Activated CD8-positive, alpha-beta T cell treated with anti-CD3 and anti-CD28 coated beads for 36 hours (primary cell): ENCODE results near the gene MACROD2. TPM values are rescaled to one million over a fixed set of nuclear protein-coding genes. Genes with fewer than 3 reads are reported as not detected.

Experiments
- ATAC-seq: fragments of 200-7000 bp; cut with Tn5 transposase; one replicate; pipeline ENCODE4 v1.10.0; 2021; ENCODE audit warnings: mild to moderate bottlenecking, moderate library complexity
- CTCF ChIA-PET: fragments of 350-600 bp; sonication (Branson Sonifier 250); formaldehyde crosslinking; loops from one replicate; lab custom pipeline; 2021; ENCODE audit warnings: antibody characterized with exemption; lab: Charles Lee
- POLR2A ChIA-PET: fragments of 350-600 bp; sonication (Branson Sonifier 250); formaldehyde crosslinking; loops from one replicate; lab custom pipeline; 2021; ENCODE audit warnings: antibody characterized with exemption; lab: Charles Lee
- DNase-seq: peaks from one replicate; pipeline ENCODE4 v3.0.0-alpha.2; 2020
- H3K27ac Mint-ChIP-seq: one replicate; pipeline ENCODE4 v1.8.0; 2021; ENCODE audit warnings: mild to moderate bottlenecking, mixed read lengths
- H3K27me3 Mint-ChIP-seq: one replicate; pipeline ENCODE4 v1.8.0; 2021; ENCODE audit warnings: mixed read lengths
- H3K36me3 Mint-ChIP-seq: one replicate; pipeline ENCODE4 v1.8.0; 2021; ENCODE audit warnings: low read depth, mixed read lengths
- H3K4me1 Mint-ChIP-seq: one replicate; pipeline ENCODE4 v1.8.0; 2021; ENCODE audit warnings: low read depth, mixed read lengths
- H3K4me3 Mint-ChIP-seq: one replicate; pipeline ENCODE4 v1.8.0; 2021; ENCODE audit warnings: mild to moderate bottlenecking, moderate library complexity, mixed read lengths
- H3K9me3 Mint-ChIP-seq: one replicate; pipeline ENCODE4 v1.8.0; 2021; ENCODE audit warnings: mixed read lengths
- intact Hi-C: fragments of 100-400 bp; cut with micrococcal nuclease; formaldehyde crosslinking; loops from one replicate; pipeline ENCODE4 v1.10.0; 2022
- total RNA-seq, 2 experiments: library from RNA; stranded (reverse); gene quantifications; one replicate each; pipeline ENCODE4 v1.2.3, GENCODE V29; 2021
- TF ChIP-seq, protein P1 (sequence below): fragments of 200-600 bp; IDR thresholded peaks from one replicate; pipeline ENCODE4 v1.8.0; 2022; ENCODE audit warnings: antibody characterized with exemption, mild to moderate bottlenecking

Gene MACROD2
- total RNA-seq, 2 experiments from 2014 or later = not detected

DNA sequence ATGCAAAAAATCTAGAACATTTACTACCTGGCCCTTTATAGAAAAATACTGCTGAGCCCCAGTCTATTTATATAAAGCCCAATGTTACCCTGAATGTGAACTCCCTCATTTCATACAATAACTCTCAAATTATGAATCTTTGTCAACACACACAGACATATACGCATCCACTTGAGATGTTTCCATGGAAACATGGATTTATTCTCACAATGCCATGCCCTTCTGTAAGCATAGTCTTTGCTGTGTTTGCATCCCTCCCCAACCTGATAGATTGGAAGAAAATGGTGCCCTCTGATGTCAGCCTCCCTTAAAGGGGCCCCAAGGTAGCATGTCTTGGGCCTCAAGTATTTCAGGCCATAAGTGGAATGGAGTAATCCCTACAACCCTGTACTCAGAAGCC is 2004.8 kb downstream of the MACROD2 start:
- POLR2A ChIA-PET = no interaction called here
- Mint-ChIP-seq H3K36me3 (no peaks in the 10 kb centered on the region), H3K9me3 (peaks cover 23% of the 10 kb centered on the region), H3K27ac (no peak overlapping the region), H3K27me3 (no peaks in the 10 kb centered on the region), H3K4me1 (no peaks in the 10 kb centered on the region), H3K4me3 (no peak overlapping the region)
- TF ChIP-seq, protein P1, sequence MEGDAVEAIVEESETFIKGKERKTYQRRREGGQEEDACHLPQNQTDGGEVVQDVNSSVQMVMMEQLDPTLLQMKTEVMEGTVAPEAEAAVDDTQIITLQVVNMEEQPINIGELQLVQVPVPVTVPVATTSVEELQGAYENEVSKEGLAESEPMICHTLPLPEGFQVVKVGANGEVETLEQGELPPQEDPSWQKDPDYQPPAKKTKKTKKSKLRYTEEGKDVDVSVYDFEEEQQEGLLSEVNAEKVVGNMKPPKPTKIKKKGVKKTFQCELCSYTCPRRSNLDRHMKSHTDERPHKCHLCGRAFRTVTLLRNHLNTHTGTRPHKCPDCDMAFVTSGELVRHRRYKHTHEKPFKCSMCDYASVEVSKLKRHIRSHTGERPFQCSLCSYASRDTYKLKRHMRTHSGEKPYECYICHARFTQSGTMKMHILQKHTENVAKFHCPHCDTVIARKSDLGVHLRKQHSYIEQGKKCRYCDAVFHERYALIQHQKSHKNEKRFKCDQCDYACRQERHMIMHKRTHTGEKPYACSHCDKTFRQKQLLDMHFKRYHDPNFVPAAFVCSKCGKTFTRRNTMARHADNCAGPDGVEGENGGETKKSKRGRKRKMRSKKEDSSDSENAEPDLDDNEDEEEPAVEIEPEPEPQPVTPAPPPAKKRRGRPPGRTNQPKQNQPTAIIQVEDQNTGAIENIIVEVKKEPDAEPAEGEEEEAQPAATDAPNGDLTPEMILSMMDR = no peak
- intact Hi-C loops = no loop called here
- CTCF ChIA-PET = no interaction called here
- ATAC-seq (no peak), DNase-seq (no peak)

DNA sequence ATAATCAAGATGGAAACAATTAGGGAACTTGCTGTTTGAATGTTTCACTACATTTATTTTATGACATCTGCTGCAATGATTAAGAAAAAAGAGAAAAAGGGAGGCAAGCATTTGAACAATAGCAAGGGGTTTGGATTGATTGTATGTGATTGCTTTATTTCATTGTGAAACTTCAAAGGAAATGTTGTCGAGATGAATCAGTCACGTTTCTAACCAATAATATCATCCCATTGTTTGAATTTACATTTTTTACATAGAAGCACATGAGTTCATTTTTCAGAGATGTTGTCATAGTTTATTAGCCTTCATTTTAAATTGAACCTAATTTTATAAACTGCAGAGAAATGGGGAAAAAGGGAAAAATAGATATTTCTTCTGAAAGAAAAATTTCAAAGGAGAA is 2006.0 kb downstream of the MACROD2 start:
- TF ChIP-seq, protein P1 = no peak
- intact Hi-C loops = no loop called here
- Mint-ChIP-seq H3K4me3 (no peak overlapping the region), H3K9me3 (peaks cover 18% of the 10 kb centered on the region), H3K4me1 (no peaks in the 10 kb centered on the region), H3K27ac (no peak overlapping the region), H3K27me3 (no peaks in the 10 kb centered on the region), H3K36me3 (no peaks in the 10 kb centered on the region)
- ATAC-seq (no peak), DNase-seq (no peak)
- ChIA-PET CTCF (no interaction called here), POLR2A (no interaction called here)

DNA sequence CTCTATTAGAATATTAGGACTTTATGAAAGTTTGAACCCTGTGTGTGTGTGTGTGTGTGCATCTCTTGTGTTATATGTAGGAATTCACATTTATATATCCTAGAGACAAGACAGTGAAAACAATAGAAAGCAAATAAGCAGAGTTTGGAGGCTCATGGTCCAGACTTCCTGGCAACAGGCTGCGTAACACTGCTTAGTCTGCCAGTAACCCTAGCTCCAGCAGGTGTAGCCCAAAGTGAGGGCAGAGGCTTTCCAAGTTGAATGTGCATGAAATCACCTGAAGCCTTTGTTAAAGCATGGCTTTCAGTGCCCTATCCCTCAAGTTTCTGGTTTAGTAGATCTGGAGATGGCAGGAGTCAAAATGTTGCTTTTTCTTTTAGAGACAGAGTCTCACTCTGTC is 2008.0 kb downstream of the MACROD2 start:
- Mint-ChIP-seq H3K9me3 (peaks cover 9% of the 10 kb centered on the region), H3K4me3 (no peak overlapping the region), H3K27me3 (no peaks in the 10 kb centered on the region), H3K4me1 (no peaks in the 10 kb centered on the region), H3K36me3 (no peaks in the 10 kb centered on the region), H3K27ac (no peak overlapping the region)
- CTCF ChIA-PET = no interaction called here
- DNase-seq = no peak
- TF ChIP-seq, protein P1 = no peak
- intact Hi-C loops = no loop called here
- no peak for ATAC-seq
- POLR2A ChIA-PET = no interaction called here

DNA sequence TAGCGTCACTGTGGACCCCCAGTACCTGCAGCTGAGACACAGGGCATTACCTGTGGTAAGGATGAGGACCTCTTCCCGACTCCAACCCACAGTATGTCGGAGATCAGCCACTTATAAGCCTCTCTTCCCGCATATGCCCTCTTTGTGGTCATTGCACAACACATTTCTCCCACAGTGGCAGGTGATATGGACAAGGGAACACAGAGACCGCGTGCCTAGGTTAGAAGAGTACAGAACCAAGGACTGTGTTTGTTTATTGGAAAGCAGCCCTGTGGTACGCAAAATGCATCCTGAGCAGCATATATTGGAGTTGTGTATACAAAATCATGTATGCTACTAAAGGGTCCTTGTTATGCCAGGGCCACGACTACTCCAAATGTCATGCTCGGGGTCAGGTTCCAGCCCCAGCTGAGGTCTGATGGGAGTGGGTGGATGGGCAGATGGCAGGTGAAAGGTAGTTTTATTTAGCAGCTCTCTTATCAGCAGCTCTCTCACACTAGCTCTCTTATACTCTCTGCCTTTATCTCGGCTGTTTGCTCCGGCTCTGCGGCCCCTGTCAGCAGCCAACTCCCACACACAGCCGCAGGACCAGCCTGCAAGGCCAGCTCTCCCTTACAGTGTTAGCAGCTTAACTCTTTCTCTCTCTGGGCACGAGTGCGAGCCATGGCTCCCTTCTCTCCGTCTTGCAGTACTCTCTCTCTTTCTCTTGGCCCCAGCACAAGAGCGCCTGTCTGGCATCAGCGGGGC is 2009.0 kb downstream of the MACROD2 start:
- H3K27ac Mint-ChIP-seq = no peak overlapping the region
- intact Hi-C loops = no loop called here
- CTCF ChIA-PET = no interaction called here

More for the DNA sequence above, 2009.0 kb downstream of the MACROD2 start:
- H3K27me3 Mint-ChIP-seq = no peaks in the 10 kb centered on the region
- TF ChIP-seq, protein P1 = no peak
- peaks cover 6% of the 10 kb centered on the region for H3K9me3 Mint-ChIP-seq
- H3K4me1 Mint-ChIP-seq = no peaks in the 10 kb centered on the region
- POLR2A ChIA-PET = no interaction called here
- DNase-seq = no peak
- no peaks in the 10 kb centered on the region for H3K36me3 Mint-ChIP-seq
- ATAC-seq = no peak
- H3K4me3 Mint-ChIP-seq = no peak overlapping the region
